HG03095 (cell line): ENCODE measurements around the gene NEK7.
"Not testable (repeated sequence)": the region's sequence is repeated elsewhere in the genome, so short reads cannot be mapped to it uniquely, and the experiment has no call there.

Experiments used
- ATAC-seq: cut with Tn5 transposase; IDR thresholded peaks from one replicate; pipeline ENCODE4 v1.9.1; 2021; ENCODE audit warnings: moderate library complexity; ENCODE audit not compliant: unreplicated experiment

Gene NEK7

GRCh38 chr1:198156745-198157240 lies at the start of gene NEK7:
NEK7 (plus strand) TSS chr1:198156998; CDS start chr1:198232581, 75,583 bp downstream.
- ATAC-seq: peak; percentile 51

GRCh38 chr1:198107091-198107501 lies 49.7 kb upstream of the NEK7 start:
- ATAC-seq: no peak

- ATAC-seq: no peak
Measured at GRCh38 chr1:198108636-198109370, 48.0 kb upstream of the NEK7 start.

- ATAC-seq: no peak
Measured at GRCh38 chr1:198109371-198109715, 47.5 kb upstream of the NEK7 start.

GRCh38 chr1:198113342-198113750 lies 43.5 kb upstream of the NEK7 start:
- no peak for ATAC-seq

GRCh38 chr1:198116069-198116468 lies 40.7 kb upstream of the NEK7 start:
- ATAC-seq: no peak

GRCh38 chr1:198116469-198116868 lies 40.3 kb upstream of the NEK7 start:
- ATAC-seq: no peak

GRCh38 chr1:198117267-198117666 lies 39.5 kb upstream of the NEK7 start:
- no peak for ATAC-seq

- no peak for ATAC-seq
Measured at GRCh38 chr1:198118134-198118533, 38.7 kb upstream of the NEK7 start.

- no peak for ATAC-seq
Measured at GRCh38 chr1:198119906-198120305, 36.9 kb upstream of the NEK7 start.

GRCh38 chr1:198121056-198121826 lies 35.6 kb upstream of the NEK7 start:
- no peak for ATAC-seq

- ATAC-seq: no peak
Measured at GRCh38 chr1:198122693-198123092, 34.1 kb upstream of the NEK7 start.

GRCh38 chr1:198123133-198123532 lies 33.7 kb upstream of the NEK7 start:
- no peak for ATAC-seq

- ATAC-seq: no peak
Measured at GRCh38 chr1:198124673-198125072, 32.1 kb upstream of the NEK7 start.

- no peak for ATAC-seq
Measured at GRCh38 chr1:198125995-198126735, 30.6 kb upstream of the NEK7 start.

- no peak for ATAC-seq
Measured at GRCh38 chr1:198128533-198128932, 28.3 kb upstream of the NEK7 start.

- ATAC-seq: not testable (repeated sequence)
Measured at GRCh38 chr1:198130053-198130452, 26.7 kb upstream of the NEK7 start.

GRCh38 chr1:198132060-198132781 lies 24.6 kb upstream of the NEK7 start:
- peak; percentile 84 for ATAC-seq

- ATAC-seq: no peak
Measured at GRCh38 chr1:198134252-198134651, 22.5 kb upstream of the NEK7 start.

GRCh38 chr1:198135366-198135765 lies 21.4 kb upstream of the NEK7 start:
- no peak for ATAC-seq
